Thymus (tissue), 11 donors: Measurements from ENCODE around the gene LINGO1. TPM values are rescaled to one million over a fixed set of nuclear protein-coding genes. Genes with fewer than 3 reads are reported as not detected.

Source experiments
- DNase-seq, 9 donors: peaks; one replicate each; pipeline ENCODE4 v3.0.0-alpha.2; 2013; ENCODE audit warnings: low spot score in 9 of 9, low read depth in 6 of 9, missing footprints in 1 of 9
- H3K27ac ChIP-seq, 2 donors: one replicate each; pipeline ENCODE4 v1.5.1; 2013; ENCODE audit warnings: control low read depth in 1 of 2, low read depth in 1 of 2, low read length in 1 of 2, mild to moderate bottlenecking in 1 of 2, moderate library complexity in 1 of 2
- H3K27me3 ChIP-seq, 2 donors: one replicate each; pipeline ENCODE4 v1.5.1; 2013; ENCODE audit warnings: low read length in 1 of 2; ENCODE audit not compliant: control insufficient read depth in 2 of 2, insufficient read depth in 1 of 2
- H3K36me3 ChIP-seq, 2 donors: one replicate each; pipeline ENCODE4 v1.5.1; 2013; ENCODE audit warnings: low read length in 1 of 2, mild to moderate bottlenecking in 1 of 2, moderate library complexity in 1 of 2; ENCODE audit not compliant: control insufficient read depth in 2 of 2, insufficient read depth in 2 of 2
- H3K4me1 ChIP-seq, 2 donors: one replicate each; pipeline ENCODE4 v1.5.1; 2013; ENCODE audit warnings: low read length in 2 of 2; ENCODE audit not compliant: control insufficient read depth in 2 of 2, insufficient read depth in 2 of 2
- H3K4me3 ChIP-seq, 2 donors: one replicate each; pipeline ENCODE4 v1.5.1; 2013; ENCODE audit warnings: low read length in 2 of 2, control low read depth in 1 of 2, mild to moderate bottlenecking in 1 of 2
- H3K9me3 ChIP-seq, 2 donors: one replicate each; pipeline ENCODE4 v1.5.1; 2013; ENCODE audit warnings: low read length in 1 of 2, mild to moderate bottlenecking in 1 of 2; ENCODE audit not compliant: control insufficient read depth in 2 of 2, insufficient read depth in 1 of 2
- WGBS: extraction: QIAGEN DNeasy Blood & Tissue Kit; methylation state at CpG from one replicate; pipeline ENCODE4 v1.1.7; 2013; 5-methylcytosine and 5-hydroxymethylcytosine counted together
- polyA plus RNA-seq: library from polyadenylated mRNA; stranded (reverse); fragments of 200-250 nt; gene quantifications from one replicate; pipeline ENCODE4 v1.2.3, GENCODE V29; 2013
- total RNA-seq: library from RNA; stranded (reverse); fragments of 120-200 nt; gene quantifications from one replicate; pipeline ENCODE4 v1.2.4, GENCODE V29; 2013
- donor health status: healthy.

The LINGO1 gene
- total and polyA plus RNA-seq, 2 donors: 0.24 to 0.75 TPM

DNA sequence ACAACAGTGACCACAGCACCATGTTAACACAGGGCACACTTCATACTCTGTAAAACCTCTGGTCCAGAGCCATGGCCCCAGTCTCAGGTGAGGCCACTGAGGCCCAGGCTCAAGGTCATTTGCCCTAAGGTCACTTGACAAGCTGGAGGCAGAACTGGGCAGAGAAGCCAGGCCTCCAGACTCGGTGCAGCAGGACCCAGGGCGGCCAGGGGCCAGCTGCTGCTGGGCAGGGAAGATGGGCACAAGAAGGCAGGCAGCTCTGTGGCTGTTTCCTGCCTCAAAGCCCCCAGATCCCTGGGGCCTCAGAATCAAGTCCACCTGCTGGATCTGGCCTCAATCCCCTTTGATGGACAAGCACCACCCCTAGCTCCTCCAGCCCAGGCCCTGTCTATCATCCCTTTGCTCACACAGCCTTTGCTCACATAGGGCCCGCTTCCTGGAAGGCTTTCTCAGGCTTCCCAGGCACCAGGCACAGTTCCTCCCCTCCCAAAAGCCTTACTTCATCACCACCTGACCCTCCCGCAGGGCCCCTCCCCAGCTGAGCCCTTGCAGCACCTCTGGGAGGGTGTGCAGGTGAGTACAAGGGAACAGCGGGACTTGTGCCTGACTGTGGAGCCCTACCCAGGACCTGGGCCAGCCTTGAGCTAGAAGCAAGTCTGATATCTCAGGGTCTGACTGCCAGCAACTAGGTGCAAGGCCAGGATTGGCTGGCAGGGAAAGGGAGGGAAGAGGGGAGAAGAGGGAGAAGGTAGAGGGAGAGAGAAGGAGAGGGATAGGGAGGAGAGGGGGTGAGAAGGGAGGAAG is 38.0 kb upstream of the LINGO1 start:
- Histone ChIP-seq H3K4me1 (no peaks in the 10 kb centered on the region), H3K27ac (no peak overlapping the region), H3K36me3 (no peaks in the 10 kb centered on the region), H3K4me3 (no peak overlapping the region), H3K27me3 (peaks cover 0 to 29% of the 10 kb centered on the region in 2 donors), H3K9me3 (no peaks in the 10 kb centered on the region)
- 92% methylated on average over 5 of the region's 5 CpGs for WGBS
- DNase-seq: no peak

DNA sequence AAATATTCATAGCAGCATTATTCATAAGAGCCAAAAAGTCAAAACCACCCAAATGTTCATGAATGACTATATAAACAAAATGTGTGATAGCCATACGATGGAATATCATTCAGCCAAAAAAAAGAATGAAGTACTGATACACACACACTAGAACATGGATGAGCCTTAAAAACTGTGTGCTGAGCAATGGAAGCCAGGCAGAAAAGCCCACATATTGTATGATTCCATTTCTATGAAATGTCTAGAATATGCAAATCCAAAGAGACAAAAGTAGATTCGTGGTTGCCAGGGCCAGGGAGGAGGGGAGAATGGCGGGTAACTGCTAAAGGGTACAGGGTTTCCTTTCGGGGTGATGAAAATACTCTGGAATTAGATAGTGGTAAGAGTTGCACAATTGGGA is 37.2 kb upstream of the LINGO1 start:
- Histone ChIP-seq H3K4me3 (no peak overlapping the region), H3K27ac (no peak overlapping the region), H3K27me3 (peaks cover 0 to 33% of the 10 kb centered on the region in 2 donors), H3K9me3 (no peaks in the 10 kb centered on the region), H3K36me3 (no peaks in the 10 kb centered on the region), H3K4me1 (no peaks in the 10 kb centered on the region)
- 92% methylated on average over 4 of the region's 4 CpGs for WGBS
- no peak for DNase-seq

DNA sequence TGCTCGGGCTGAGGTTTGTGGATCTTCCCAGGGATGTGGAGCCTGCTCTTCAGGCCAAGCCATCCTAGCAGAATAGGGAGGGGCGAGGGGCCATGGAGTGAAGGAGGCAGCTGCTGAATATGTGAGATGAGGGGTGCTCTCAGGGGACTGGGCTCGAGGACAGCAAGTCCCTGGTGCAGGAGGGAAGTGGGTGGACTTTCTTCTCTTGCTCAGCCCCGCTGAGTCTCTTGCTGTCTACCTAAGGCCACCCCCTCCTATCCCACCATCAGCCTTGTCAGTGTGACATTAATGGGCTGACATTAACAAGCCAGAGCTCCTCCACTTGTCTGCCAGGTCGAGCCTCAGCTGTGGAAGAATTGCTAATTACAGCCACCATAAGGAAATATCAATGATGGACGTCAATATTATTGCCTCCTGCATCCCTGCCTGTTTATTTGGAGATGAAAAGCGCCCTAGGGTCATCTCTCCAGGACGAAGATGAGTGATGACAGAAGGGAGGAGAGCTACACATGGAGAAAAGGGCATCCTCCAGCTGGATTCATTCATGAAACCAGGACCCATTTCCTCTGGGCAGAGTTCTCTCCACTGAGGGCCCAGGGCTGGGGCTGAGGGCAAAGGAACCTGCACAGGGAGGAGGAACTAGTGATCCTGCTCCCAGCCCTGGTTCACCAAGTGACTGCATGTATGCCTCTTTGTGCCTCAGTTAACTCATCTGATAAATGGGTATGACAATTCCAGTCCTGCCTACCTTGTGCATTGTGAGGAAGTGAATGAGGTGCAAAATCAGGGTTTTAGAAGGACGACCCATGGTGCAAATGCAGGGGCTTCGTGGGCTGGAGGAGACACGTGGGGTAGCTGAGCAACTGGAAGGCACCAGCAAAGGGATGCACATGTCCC is 34.9 kb upstream of the LINGO1 start:
- Histone ChIP-seq H3K4me3 (no peak overlapping the region), H3K27me3 (peaks cover 0 to 27% of the 10 kb centered on the region in 2 donors), H3K36me3 (no peaks in the 10 kb centered on the region), H3K27ac (no peak overlapping the region), H3K4me1 (no peaks in the 10 kb centered on the region), H3K9me3 (no peaks in the 10 kb centered on the region)
- no peak for DNase-seq
- WGBS: 74% methylated on average over 11 of the region's 11 CpGs

DNA sequence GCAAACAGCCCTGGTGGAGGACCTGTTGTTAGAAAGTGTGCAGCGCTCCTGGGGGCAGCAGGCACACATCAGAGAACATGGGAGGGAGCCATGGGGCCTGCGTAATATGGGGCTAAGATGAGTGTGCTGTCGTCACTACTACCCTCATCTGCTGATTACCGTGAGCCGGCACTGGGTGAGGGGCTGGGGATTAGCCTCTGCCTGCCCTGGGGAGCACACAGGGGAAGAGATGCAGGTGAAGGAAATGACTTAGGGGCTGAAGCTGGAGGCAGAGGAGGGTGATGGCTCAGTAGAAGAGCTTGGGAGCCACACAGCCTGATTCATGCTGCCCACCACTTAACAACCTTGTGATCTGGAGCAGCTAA is 33.6 kb upstream of the LINGO1 start:
- WGBS: 89% methylated on average over 5 of the region's 5 CpGs
- H3K36me3 ChIP-seq: no peaks in the 10 kb centered on the region
- peaks cover 0 to 21% of the 10 kb centered on the region in 2 donors for H3K27me3 ChIP-seq
- H3K9me3 ChIP-seq: no peaks in the 10 kb centered on the region
- no peak overlapping the region for H3K27ac ChIP-seq
- no peak overlapping the region for H3K4me3 ChIP-seq
- no peaks in the 10 kb centered on the region for H3K4me1 ChIP-seq
- DNase-seq: no peak

DNA sequence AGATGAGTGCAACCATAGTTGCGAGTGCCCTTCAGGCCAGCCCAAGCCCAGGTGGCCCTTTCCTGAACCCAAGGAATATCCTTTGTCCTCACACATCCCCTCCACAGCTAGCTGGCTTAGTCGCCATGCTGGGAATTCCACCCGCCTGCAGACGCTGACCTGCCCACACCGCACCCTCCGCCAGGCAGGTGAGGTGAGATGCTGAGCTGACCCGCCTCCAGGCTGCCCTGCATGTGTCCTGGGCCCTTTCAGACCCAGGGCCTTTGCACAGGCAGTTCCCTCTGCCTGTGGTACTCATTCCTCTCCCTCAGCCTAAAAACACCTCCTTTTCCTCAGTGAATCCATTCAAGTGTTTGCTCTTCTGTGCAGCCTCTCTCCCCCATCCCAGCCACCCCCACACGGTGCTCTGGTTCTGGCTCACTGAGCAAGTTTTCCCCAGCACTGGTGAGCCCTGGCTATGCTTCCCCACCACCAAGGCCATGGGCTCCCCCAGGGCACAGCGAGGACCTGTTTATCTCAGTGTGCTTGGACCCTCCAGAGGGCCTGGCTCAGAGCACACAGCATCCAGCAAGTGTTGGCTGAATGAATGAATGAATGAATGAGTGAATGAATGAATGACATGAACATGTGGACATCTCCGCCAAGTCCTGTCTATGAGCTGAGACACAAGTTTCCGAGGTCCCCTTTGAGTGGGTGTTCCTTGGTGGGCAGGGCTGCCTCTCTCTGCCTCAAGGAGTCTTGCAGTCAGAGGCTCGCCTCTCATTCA is 33.0 kb upstream of the LINGO1 start:
- DNase-seq: no peak
- Histone ChIP-seq H3K27me3 (peaks cover 0 to 16% of the 10 kb centered on the region in 2 donors), H3K36me3 (no peaks in the 10 kb centered on the region), H3K4me1 (no peaks in the 10 kb centered on the region), H3K9me3 (no peaks in the 10 kb centered on the region), H3K27ac (no peak overlapping the region), H3K4me3 (no peak overlapping the region)
- WGBS: 97% methylated on average over 12 of the region's 12 CpGs

DNA sequence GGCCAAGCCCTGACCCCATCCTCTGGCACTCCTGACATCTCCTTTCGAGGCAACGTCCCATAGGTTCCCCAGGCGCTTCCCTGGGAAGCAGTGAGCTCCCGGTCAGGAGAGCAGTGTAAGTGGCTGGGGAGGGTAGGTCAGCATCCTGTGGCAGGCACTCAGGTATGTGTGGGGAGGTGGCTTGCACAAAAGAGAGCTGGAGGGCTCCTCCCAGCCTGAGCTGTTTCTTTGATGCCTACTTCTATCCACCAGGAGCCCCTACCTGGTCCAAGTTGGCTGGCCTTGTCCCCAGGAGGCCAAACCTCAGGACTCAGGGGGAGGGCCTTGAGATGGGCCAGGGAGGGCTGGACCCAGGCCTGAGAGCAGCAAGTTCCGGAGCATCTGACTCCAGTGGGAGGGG is 31.7 kb upstream of the LINGO1 start:
- 95% methylated on average over 5 of the region's 5 CpGs for whole genome bisulfite sequencing
- Histone ChIP-seq H3K36me3 (no peaks in the 10 kb centered on the region), H3K27me3 (peaks cover 0 to 14% of the 10 kb centered on the region in 2 donors)

DNA sequence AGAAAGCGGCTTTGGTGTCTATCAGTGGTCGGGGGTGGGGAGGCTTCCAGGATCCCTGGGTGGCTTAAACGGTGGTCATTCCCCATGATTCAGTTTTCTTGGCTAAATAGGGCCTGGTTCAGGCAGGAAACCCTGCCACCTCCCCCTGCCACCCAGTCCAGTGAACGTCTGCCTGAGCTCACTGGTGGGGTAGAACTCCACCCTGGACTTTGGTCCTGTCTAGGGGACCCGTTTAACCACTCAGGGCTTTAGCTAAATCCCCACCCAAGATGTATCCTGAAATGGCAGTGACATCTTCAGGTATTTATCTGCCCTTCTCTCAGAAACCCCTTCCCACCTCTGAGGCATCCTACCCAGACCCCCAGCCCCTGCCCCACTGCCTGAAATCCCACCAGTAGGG is 30.5 kb upstream of the LINGO1 start:
- WGBS: 82% methylated on average over 5 of the region's 5 CpGs

More for the DNA sequence above, 31.7 kb upstream of the LINGO1 start:
- no peaks in the 10 kb centered on the region for H3K9me3 ChIP-seq
- DNase-seq: no peak
- no peaks in the 10 kb centered on the region for H3K4me1 ChIP-seq
- H3K27ac ChIP-seq: no peak overlapping the region
- no peak overlapping the region for H3K4me3 ChIP-seq

DNA sequence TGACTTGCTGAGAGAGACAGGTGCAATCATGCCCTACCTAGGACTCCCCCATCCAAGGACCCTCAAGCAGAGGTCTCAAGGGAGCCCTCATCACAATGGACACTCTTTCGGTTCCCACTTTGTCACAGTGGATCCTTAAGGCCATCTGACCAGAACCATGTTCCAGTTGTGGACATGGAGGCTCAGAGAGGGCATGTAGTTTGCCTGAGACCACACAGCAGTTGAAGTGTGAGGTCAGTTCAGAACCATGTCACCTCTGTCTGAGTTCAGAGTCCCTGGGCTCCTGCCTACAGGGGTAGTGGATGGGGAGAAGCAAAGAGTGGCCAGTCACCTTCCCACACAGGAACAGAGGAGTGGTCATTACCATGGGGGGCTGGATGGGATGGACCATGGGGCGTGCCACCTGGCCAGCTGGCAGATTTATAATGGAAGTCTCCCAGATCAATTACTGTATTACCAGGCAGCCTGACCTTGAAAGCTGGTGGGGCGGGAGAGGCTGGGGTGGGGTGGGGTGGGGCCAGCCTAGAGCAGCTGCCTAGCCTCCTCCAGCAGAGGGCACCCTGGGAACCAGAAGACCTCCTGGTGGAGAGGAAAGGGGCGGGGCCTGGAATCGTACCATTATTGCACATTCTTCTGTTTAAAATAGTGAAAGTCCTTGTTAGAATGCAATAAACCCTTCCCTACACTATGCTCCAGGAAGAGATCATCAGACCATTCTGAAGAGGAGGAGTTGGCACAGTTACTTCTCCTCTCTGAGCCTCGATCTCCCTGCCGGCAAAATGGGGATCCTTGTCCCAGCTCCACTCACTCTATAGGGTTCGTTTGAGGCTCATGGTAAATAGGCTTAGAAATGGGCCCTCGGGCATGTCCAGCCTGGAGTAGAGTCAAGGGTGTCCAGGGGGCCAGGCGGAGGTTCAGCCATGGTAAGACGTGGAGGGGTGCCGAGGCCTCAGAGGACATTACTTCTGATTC is 26.9 kb upstream of the LINGO1 start:
- DNase-seq: peak in 6 of 9 donors; percentile 3 to 47 (median 14)
- Histone ChIP-seq H3K27ac (no peak overlapping the region), H3K4me1 (no peaks in the 10 kb centered on the region), H3K27me3 (peaks cover 0 to 37% of the 10 kb centered on the region in 2 donors), H3K4me3 (no peak overlapping the region), H3K36me3 (no peaks in the 10 kb centered on the region), H3K9me3 (peaks cover 0 to 3% of the 10 kb centered on the region in 2 donors)
- 67% methylated on average over 12 of the region's 12 CpGs for WGBS

More for the DNA sequence above, 30.5 kb upstream of the LINGO1 start:
- H3K27ac ChIP-seq: no peak overlapping the region
- H3K9me3 ChIP-seq: no peaks in the 10 kb centered on the region
- H3K27me3 ChIP-seq: peaks cover 0 to 21% of the 10 kb centered on the region in 2 donors
- H3K36me3 ChIP-seq: no peaks in the 10 kb centered on the region
- DNase-seq: no peak
- no peak overlapping the region for H3K4me3 ChIP-seq
- no peaks in the 10 kb centered on the region for H3K4me1 ChIP-seq
